Measurements from ENCODE around the gene CDCA8.

CDCA8 gene

GRCh38 chr1:37692078-37692833 is at the start of gene CDCA8:
CDCA8 (plus strand) TSS chr1:37692516; CDS start chr1:37692691, 175 bp downstream.
- in situ Hi-C loops (cut with MboI; ENCODE audit: low sequenced_read_pairs) = no loop called here

GRCh38 chr1:37647281-37647680 is 45.0 kb upstream of the CDCA8 start:
- in situ Hi-C loops (cut with MboI; ENCODE audit: low sequenced_read_pairs) = no loop called here

- in situ Hi-C loops (cut with MboI; ENCODE audit: low sequenced_read_pairs) = no loop called here
These were observed 42.1 kb upstream of the CDCA8 start for GRCh38 chr1:37650173-37650572.

DNA sequence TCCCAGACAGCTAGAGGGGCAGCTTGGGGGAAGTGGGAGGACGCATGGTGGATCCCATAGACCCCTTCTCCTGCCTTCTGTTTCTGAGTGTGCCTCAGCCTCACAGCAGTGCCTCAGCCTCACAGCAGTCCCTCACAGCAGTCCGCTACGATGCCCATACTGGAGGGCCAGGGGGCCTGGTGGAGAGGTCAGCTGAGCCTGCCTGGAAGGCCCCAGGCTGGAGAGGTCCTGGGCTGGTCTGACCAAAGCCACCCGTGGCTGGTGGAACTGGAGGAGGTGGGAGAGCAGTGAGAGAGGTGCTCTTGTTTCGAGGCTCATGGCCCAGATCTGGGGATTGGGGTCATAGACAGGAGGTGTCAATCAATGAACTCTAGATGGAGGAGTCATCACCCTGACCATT is 41.6 kb upstream of the CDCA8 start:
- in situ Hi-C loops (cut with MboI; ENCODE audit: low sequenced_read_pairs) = no loop called here

GRCh38 chr1:37651803-37652202 is 40.5 kb upstream of the CDCA8 start:
- in situ Hi-C loops (cut with MboI; ENCODE audit: low sequenced_read_pairs) = no loop called here

- in situ Hi-C loops (cut with MboI; ENCODE audit: low sequenced_read_pairs) = no loop called here
These were observed 39.3 kb upstream of the CDCA8 start for GRCh38 chr1:37652976-37653375.

DNA sequence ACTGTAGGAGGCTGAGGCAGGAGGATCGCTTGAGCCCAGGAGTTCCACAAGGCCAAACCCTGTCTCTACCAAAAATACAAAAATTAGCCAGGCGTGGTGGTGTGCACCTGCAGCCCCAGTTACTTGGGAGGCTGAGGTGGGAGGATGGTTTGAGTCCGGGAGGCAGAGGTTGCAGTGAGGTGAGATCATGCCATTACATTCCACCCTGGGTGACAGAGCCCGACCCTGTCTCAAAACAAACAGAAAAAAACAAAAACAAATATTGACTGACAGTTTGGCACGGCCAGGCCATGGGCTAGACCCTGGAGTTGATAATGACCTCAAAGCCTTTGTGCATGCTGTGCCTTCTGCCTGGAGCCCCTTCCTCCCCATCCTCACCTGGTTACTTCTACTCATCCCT is 38.4 kb upstream of the CDCA8 start:
- in situ Hi-C loops (cut with MboI; ENCODE audit: low sequenced_read_pairs) = no loop called here

GRCh38 chr1:37655274-37655673 is 37.0 kb upstream of the CDCA8 start:
- in situ Hi-C loops (cut with MboI; ENCODE audit: low sequenced_read_pairs) = no loop called here

GRCh38 chr1:37656026-37656425 is 36.3 kb upstream of the CDCA8 start:
- in situ Hi-C loops (cut with MboI; ENCODE audit: low sequenced_read_pairs) = no loop called here

DNA sequence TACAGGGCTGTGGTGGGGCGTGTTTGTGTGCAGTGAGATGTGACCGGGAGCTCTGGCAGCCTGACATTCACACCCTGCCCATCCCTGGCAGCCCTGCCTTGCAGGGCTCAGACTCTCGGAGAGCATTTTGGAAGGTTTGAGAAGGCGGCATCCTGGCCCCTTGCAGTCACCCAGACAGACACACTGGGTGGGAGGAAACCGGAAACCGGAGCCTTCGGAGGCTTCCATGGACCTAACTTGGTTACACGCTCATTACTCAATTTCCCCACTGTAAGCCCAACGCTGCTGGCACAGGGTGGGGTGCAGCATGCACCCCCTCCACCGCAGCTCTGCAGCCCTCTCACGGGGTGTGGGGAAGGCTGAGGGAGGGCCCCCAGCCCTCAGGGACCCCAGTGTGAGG is 35.4 kb upstream of the CDCA8 start:
- in situ Hi-C loops (cut with MboI; ENCODE audit: low sequenced_read_pairs) = no loop called here

GRCh38 chr1:37657620-37658412 is 34.5 kb upstream of the CDCA8 start:
- in situ Hi-C loops (cut with MboI; ENCODE audit: low sequenced_read_pairs) = no loop called here

DNA sequence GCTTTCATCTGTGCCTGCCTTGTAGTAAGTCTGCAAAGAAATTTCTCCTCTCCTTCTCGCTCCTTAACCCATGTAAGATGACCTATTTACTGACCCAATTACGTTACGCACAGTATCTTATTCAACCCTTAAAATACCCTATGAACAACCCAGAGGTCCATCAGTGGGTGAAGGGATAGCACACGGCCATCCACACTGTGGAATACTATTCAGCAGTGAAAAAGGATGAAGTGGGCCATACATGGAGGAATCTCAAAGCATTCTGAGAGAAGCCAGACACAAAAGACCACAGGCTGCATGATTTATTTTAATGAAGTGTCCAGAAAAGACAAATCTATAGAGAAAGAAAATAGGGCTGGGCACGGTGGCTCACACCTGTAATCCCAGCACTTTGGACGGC is 33.8 kb upstream of the CDCA8 start:
- in situ Hi-C loops (cut with MboI; ENCODE audit: low sequenced_read_pairs) = no loop called here

- in situ Hi-C loops (cut with MboI; ENCODE audit: low sequenced_read_pairs) = no loop called here
These were observed 31.7 kb upstream of the CDCA8 start for GRCh38 chr1:37660664-37661063.

- in situ Hi-C loops (cut with MboI; ENCODE audit: low sequenced_read_pairs) = no loop called here
These were observed 30.9 kb upstream of the CDCA8 start for GRCh38 chr1:37661401-37661800.

- in situ Hi-C loops (cut with MboI; ENCODE audit: low sequenced_read_pairs) = no loop called here
These were observed 30.1 kb upstream of the CDCA8 start for GRCh38 chr1:37662031-37662755.

GRCh38 chr1:37663426-37664000 is 28.8 kb upstream of the CDCA8 start:
- in situ Hi-C loops (cut with MboI; ENCODE audit: low sequenced_read_pairs) = no loop called here

- in situ Hi-C loops (cut with MboI; ENCODE audit: low sequenced_read_pairs) = no loop called here
These were observed 26.0 kb upstream of the CDCA8 start for GRCh38 chr1:37666241-37666867.

DNA sequence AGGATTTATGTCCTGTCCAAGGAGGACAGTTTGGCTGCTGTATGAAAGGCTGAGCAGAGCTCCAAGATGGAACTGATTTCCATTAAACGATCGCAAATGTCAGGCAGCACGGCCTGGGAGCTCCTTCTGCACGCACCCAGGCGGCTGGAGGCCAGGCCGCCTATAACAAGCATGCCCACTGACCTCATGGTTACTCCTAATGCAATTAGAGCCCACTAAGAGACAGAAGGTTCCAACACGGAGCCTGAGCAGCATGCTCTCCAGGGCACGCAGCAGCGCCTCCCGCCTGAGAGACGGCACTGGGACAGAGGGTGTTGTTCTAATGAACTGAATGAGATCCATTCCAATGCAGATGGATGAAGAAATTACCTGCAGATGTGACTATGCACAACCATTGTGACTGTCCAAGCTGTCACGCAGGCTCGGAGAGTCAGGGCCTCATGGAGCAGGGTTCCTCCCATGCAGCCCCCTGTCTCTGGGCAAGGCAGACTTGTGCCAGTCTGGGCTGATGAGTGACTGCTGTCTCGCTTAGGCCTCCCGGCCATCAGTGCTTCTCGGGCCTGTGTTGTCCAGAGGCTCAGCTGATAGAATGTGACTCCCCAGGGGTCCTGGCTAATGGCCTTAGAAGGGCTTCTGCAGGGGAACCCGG is 25.2 kb upstream of the CDCA8 start:
- in situ Hi-C loops (cut with MboI; ENCODE audit: low sequenced_read_pairs) = no loop called here

DNA sequence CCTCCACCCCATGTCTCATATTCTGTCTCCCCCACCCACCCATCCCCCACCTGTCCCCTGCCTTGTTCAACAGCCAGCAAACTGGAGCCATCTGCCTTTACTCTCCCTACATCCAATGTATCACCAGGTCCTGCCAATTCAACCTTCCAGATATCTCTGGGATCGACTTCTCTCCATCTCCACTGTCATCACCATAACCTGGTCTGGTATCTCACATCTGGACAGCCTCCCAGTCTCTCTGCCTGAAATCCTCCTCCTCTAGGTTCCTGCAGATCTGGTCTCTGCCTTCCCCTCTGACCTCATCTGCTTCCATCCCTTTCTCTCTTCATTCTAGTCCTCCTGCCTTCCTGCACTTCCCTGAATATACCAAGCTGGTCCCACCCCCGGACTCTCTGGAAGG is 22.2 kb upstream of the CDCA8 start:
- in situ Hi-C loops (cut with MboI; ENCODE audit: low sequenced_read_pairs) = loop anchor here (10.0 kb wide), 1 partner anchor 215 kb away; no protein-coding TSS in a partner anchor

DNA sequence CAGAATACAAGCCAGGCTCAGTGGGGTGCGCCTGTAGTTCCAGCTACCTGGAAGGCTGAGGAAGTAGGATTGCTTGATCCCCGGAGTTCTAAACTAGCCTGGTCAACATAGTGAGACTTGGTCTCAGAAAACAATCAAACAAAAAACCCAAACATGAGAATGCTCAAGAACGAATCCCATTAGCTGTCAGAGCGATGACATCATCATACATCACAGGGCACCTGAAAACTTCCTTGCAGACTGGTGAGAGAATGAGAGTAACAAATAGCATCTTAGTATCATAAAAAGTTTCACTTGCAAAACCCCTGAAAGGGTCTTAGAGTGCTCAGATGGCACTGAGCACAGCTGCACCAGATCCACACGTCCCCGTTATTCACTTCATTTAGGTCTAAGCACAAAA is 21.1 kb upstream of the CDCA8 start:
- in situ Hi-C loops (cut with MboI; ENCODE audit: low sequenced_read_pairs) = loop anchor here (10.0 kb wide), 1 partner anchor 216 kb away; no protein-coding TSS in a partner anchor
